ENCODE data around the gene BIRC5.
A peak's percentile ranks its signal among the peaks of the same experiment; 100 is the strongest.
"Not testable (repeated sequence)": the region's sequence is repeated elsewhere in the genome, so short reads cannot be mapped to it uniquely, and the experiment has no call there.

BIRC5 gene

GRCh38 chr17:78214016-78214705, at the start of gene BIRC5:
TSS of gene BIRC5 (plus strand) at chr17:78214253. CDS start at chr17:78214317, 64 bp downstream.
- peak; percentile 82 for DNase-seq

- no peak for DNase-seq
Observed at GRCh38 chr17:78164748-78165607, 49.1 kb upstream of the BIRC5 start.

- no peak for DNase-seq
Observed at GRCh38 chr17:78166416-78166815, 47.6 kb upstream of the BIRC5 start.

DNA sequence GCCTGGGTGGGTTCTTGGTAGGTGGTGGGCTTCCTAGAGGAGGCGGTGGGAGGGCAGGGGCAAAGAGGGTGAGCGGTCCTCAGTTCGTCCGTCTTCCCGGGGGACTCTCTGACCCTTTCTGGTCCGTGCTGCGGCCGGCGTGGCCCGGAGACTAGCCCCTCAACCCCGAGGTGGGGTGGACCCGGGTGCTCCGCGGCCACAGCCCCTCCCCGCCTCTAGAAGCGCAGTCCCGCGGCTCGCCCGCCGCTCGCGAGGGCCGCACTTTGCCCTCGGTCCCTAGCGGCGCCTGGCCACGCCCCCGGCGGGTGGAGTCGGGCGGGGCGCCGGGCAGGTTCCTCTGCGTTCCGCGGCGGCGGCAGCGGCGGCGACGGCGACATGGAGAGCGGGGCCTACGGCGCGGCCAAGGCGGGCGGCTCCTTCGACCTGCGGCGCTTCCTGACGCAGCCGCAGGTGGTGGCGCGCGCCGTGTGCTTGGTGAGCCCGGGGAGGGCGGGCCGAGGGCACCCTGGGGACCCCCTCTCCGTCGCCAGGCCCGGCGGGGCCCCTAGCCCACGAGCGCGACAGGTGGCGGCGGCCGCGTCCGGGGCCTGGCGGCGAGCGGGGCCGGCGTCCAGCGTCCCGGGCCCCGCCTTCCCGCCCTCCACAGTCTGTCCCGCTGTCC, 45.7 kb upstream of the BIRC5 start, which contains the start of gene SYNGR2:
Gene SYNGR2 (plus strand): TSS at position 340 of the 661 bp plus-strand sequence. CDS start 36 bp downstream, at position 376.
- peak; percentile 47 for DNase-seq

GRCh38 chr17:78168903-78169793, 44.9 kb upstream of the BIRC5 start:
- peak; percentile 38 for DNase-seq

DNA sequence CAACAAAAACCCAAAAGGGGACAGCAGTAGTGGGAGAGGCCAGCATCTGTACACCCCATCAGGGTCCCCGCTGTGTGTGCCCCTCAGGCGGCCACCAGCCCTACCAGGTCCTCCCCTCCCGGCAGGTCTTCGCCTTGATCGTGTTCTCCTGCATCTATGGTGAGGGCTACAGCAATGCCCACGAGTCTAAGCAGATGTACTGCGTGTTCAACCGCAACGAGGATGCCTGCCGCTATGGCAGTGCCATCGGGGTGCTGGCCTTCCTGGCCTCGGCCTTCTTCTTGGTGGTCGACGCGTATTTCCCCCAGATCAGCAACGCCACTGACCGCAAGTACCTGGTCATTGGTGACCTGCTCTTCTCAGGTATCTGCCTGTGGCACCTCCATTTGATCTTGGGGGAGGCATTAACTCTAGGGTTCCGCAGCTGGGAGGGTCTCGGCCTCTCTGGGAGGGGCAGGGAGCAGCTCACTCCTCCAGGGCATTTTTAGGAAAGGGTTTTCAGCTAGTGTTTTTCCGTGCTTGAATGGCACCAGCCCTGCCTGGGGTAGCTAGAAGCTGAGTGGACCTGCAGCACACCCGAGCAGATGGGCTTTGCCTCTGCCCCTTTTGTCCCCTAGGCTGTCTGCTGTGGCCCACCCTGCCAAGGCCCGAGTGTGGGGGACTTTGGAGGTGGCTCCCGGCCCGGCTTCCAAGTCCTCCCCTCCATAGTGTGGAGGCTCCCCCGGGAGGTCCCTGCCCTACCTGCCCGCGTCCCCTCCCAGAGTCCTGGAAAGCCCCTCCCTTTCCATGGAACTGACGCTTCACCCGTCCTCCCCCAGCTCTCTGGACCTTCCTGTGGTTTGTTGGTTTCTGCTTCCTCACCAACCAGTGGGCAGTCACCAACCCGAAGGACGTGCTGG, 43.1 kb upstream of the BIRC5 start:
- no peak for DNase-seq

DNA sequence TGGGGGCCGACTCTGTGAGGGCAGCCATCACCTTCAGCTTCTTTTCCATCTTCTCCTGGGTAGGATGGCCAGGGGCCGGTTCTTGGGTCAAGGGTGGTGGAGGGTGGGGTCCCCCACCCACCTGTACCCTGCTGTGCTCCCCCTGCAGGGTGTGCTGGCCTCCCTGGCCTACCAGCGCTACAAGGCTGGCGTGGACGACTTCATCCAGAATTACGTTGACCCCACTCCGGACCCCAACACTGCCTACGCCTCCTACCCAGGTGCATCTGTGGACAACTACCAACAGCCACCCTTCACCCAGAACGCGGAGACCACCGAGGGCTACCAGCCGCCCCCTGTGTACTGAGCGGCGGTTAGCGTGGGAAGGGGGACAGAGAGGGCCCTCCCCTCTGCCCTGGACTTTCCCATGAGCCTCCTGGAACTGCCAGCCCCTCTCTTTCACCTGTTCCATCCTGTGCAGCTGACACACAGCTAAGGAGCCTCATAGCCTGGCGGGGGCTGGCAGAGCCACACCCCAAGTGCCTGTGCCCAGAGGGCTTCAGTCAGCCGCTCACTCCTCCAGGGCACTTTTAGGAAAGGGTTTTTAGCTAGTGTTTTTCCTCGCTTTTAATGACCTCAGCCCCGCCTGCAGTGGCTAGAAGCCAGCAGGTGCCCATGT, 42.3 kb upstream of the BIRC5 start:
- DNase-seq = not testable (repeated sequence)

- no peak for DNase-seq
Observed at GRCh38 chr17:78172249-78173051, 41.6 kb upstream of the BIRC5 start.

- no peak for DNase-seq
Observed at GRCh38 chr17:78173097-78173715, 40.8 kb upstream of the BIRC5 start.

GRCh38 chr17:78174346-78174869, 39.6 kb upstream of the BIRC5 start:
- no peak for DNase-seq

DNA sequence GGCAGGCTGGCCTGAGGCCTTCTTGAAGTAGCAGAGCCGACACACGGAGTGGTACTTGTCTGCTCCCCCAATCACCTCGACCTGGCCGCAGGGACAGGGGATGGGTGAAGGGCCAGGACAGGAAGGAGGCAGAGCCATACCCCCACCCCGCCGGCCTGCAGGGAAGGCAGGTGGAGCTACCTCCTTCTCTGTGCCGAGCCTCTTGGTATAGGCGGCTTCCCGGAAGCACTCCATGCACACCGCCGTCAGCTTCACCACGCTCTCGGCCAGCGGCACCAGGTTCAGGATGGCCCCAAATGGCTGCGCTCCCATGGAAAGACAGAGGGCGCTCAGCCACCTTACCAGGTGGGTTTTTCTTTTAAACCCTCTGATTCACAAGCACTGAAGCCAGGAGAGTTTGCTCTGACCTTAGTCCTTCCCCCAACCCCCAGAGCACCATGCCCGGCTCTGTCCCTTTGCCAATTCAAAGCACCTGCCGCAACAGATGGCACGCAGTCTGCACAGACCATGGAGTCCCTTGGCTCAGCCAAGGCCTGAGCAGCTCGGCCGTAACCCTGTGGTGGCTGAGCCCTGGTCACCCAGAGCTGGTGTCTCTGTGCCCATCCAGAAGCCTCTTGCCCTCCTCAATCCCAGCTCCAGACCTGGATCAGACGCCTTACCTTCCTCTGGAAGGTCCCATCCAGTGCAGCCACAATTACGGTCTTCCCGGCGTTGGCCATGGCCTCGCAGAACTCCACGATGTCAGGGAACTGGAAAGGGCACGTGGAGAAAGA, 39.0 kb upstream of the BIRC5 start:
- no peak for DNase-seq

GRCh38 chr17:78175643-78175981, 38.4 kb upstream of the BIRC5 start:
- DNase-seq = no peak

DNA sequence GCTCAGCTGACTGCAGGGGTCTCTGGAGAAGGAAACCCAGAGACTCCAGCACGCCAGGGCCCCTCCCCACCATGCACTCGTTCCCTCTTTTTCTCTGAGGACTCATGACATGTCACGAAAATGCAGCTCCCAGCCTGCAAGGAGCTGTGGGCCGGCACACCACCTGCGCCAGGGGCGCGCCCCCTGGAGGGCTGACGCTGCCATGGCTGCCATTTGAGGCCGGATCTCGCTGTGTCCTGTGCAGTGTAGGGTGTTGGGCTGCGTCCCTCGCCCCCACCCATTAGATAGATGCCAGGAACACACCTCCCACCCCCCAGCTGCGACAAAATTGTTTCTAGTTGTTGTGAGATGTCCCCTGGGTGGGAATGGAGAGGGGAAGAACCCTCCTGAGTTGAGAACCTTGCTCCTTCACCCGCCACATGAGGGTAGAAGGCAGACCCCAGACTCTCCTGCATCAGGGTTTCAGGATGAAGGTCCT, 37.5 kb upstream of the BIRC5 start:
- no peak for DNase-seq

DNA sequence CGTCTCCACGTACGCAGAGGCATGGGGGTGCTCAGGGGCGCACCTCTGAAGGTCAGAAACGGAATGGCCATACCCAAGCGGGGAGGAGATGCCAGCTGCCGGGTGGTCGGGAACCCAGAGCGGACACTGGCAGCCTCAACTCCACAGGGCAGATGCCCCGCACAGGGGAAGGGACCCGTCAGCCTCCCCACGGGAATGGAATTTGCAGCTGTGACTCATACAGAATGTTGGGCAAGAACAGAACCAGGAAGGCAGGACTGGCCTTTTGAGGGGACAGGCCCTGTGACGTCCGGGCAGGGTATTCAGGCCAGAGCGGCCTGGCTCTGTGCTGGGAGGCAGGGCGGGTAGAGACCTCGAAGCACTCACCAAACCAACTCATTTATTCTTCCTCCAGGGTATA, 34.7 kb upstream of the BIRC5 start:
- DNase-seq = peak; percentile 49

- DNase-seq = no peak
Observed at GRCh38 chr17:78180083-78180482, 34.0 kb upstream of the BIRC5 start.

- no peak for DNase-seq
Observed at GRCh38 chr17:78180508-78180907, 33.5 kb upstream of the BIRC5 start.

- DNase-seq = no peak
Observed at GRCh38 chr17:78182504-78182903, 31.5 kb upstream of the BIRC5 start.

- DNase-seq = no peak
Observed at GRCh38 chr17:78183916-78184315, 30.1 kb upstream of the BIRC5 start.
